HepG2 (cell line): ENCODE data around the gene OAT. TPM values are rescaled to one million over a fixed set of nuclear protein-coding genes. Genes with fewer than 3 reads are reported as not detected.

Source experiments
- ATAC-seq: fragments of 200-7000 bp; cut with Tn5 transposase; 3 replicates; pipeline ENCODE4 v1.9.1; 2020; ENCODE audit warnings: mild to moderate bottlenecking, moderate library complexity
- BruUV-seq: library from RNA; stranded (reverse); fragments of 400-500 nt; replicated peaks from 2 replicates; lab custom pipeline; 2021; lab: Mats Ljungman, UMichigan
- CTCF ChIA-PET: fragments of 300-600 bp; formaldehyde crosslinking; extraction: SDS; loops from one replicate; lab custom pipeline; 2021; ENCODE audit warnings: low total read pairs, inconsistent platforms, low intra/inter-chr PET ratio; lab: Yijun Ruan, JAX
- POLR2A ChIA-PET: fragments of 350-600 bp; sonication (Branson Sonifier 250); formaldehyde crosslinking; loops from one replicate; lab custom pipeline; 2020; ENCODE audit warnings: antibody characterized with exemption, inconsistent platforms; lab: Yijun Ruan, JAX
- DNase-seq: peaks from one replicate; pipeline ENCODE4 v3.0.0-alpha.2; 2015; ENCODE audit warnings: low spot score
- FAIRE-seq: peaks from 3 replicates; lab custom pipeline; 2011; peaks lifted over from hg19 to GRCh38; lab: Jason Lieb, UNC
- H2AFZ ChIP-seq: one replicate; pipeline ENCODE4 v1.6.1; 2011; ENCODE audit warnings: low read length, inconsistent platforms
- H3K27ac ChIP-seq: fragments of 300-600 bp; 3 replicates; pipeline ENCODE4 v1.8.0; 2011; ENCODE audit warnings: mixed run types, mild to moderate bottlenecking, mixed read lengths, low read length, inconsistent platforms; ENCODE audit not compliant: insufficient read depth; ENCODE audit errors: extremely low read length
- H3K27me3 ChIP-seq, 2 experiments: fragments of 200-600 bp in 1 of 2; 2 replicates in 1 of 2; 3 replicates in 1 of 2; pipeline versions ENCODE4 v1.6.0 to v1.8.0; 2011; ENCODE audit warnings: low read length in 2 of 2, mild to moderate bottlenecking in 2 of 2, moderate library complexity in 2 of 2, inconsistent platforms in 1 of 2; ENCODE audit not compliant: insufficient read depth in 2 of 2, control insufficient read depth in 1 of 2
- H3K36me3 ChIP-seq, 2 experiments: fragments of 200-600 bp in 1 of 2; replicated peaks in 1 of 2; 2 replicates in 1 of 2; 3 replicates in 1 of 2; pipeline versions ENCODE4 v1.5.1 to v1.8.0; 2011; ENCODE audit warnings: low read length in 2 of 2, inconsistent platforms in 1 of 2; ENCODE audit not compliant: insufficient read depth in 2 of 2, control insufficient read depth in 1 of 2
- H3K4me1 ChIP-seq: 2 replicates; pipeline ENCODE4 v1.5.1; 2012; ENCODE audit warnings: low read length, inconsistent platforms; ENCODE audit not compliant: insufficient read depth
- H3K4me2 ChIP-seq: 2 replicates; pipeline ENCODE4 v1.6.0; 2011; ENCODE audit warnings: low read depth, low read length, inconsistent platforms
- H3K4me3 ChIP-seq, 3 experiments: fragments of 200-600 bp in 1 of 3; sonication (generic), shearing (Covaris generic) in 1 of 3; replicated peaks in 1 of 3; 2 replicates each; pipeline ENCODE4 v1.5.1; 2011 to 2016; ENCODE audit warnings: low read length in 3 of 3, inconsistent platforms in 2 of 3, low read depth in 2 of 3, mild to moderate bottlenecking in 2 of 3, control low read depth in 1 of 3, mixed read lengths in 1 of 3; ENCODE audit not compliant: insufficient read depth in 1 of 3
- H3K79me2 ChIP-seq: one replicate; pipeline ENCODE4 v1.6.1; 2011; ENCODE audit warnings: low read length, inconsistent platforms; ENCODE audit not compliant: insufficient read depth
- H3K9ac ChIP-seq: 2 replicates; pipeline ENCODE4 v1.6.0; 2011; ENCODE audit warnings: mild to moderate bottlenecking, low read depth, low read length, inconsistent platforms; ENCODE audit not compliant: insufficient read depth
- H3K9me3 ChIP-seq: 2 replicates; pipeline ENCODE4 v1.5.1; 2012; ENCODE audit warnings: mild to moderate bottlenecking, low read length
- H4K20me1 ChIP-seq: 2 replicates; pipeline ENCODE4 v1.6.0; 2011; ENCODE audit warnings: inconsistent platforms, mild to moderate bottlenecking, low read length, moderate library complexity; ENCODE audit not compliant: insufficient read depth
- KDM2A ChIP-seq: sonication (generic); formaldehyde crosslinking; IDR thresholded peaks from 2 replicates; pipeline ENCODE4 v1.4.0; 2020; ENCODE audit warnings: low read depth, missing genetic modification reagents, borderline replicate concordance
- MAFF ChIP-seq: IDR thresholded peaks from 2 replicates; pipeline ENCODE4 v1.6.1; 2011; ENCODE audit warnings: low read depth, low read length, improper control_type of control experiment
- NCOA1 ChIP-seq: sonication (generic); formaldehyde crosslinking; IDR thresholded peaks from 2 replicates; pipeline ENCODE4 v1.9.0; 2021; ENCODE audit warnings: missing genetic modification reagents
- PLRG1 ChIP-seq: fragments of 450-650 bp; conservative IDR thresholded peaks from 2 replicates; pipeline ENCODE4 v1.6.1; 2016
- POLR2A ChIP-seq, 2 experiments: IDR thresholded peaks; 2 replicates each; pipeline ENCODE4 v1.6.1; 2011; ENCODE audit warnings: low read depth in 2 of 2, low read length in 2 of 2, mild to moderate bottlenecking in 1 of 2, moderate library complexity in 1 of 2; ENCODE audit not compliant: insufficient read depth in 1 of 2
- SIX4 ChIP-seq: sonication (generic); formaldehyde crosslinking; IDR thresholded peaks from 2 replicates; pipeline ENCODE4 v1.4.0; 2020; ENCODE audit warnings: missing genetic modification reagents
- SOX13 ChIP-seq, 3 experiments: fragments of 450-650 bp in 1 of 3; sonication (generic) in 1 of 3; formaldehyde crosslinking in 1 of 3; IDR thresholded peaks in 2 of 3; conservative IDR thresholded peaks in 1 of 3; 2 replicates each; pipeline versions ENCODE4 v1.5.0 to v1.6.1; 2016 to 2020; ENCODE audit warnings: antibody characterized with exemption in 1 of 3, mild to moderate bottlenecking in 1 of 3, missing compliant biosample characterization in 1 of 3, missing genetic modification reagents in 1 of 3, moderate library complexity in 1 of 3
- ZBTB7B ChIP-seq: sonication (generic); formaldehyde crosslinking; IDR thresholded peaks from 2 replicates; pipeline ENCODE4 v1.4.0; 2020; ENCODE audit warnings: missing genetic modification reagents
- ZNF317 ChIP-seq: sonication (generic); formaldehyde crosslinking; IDR thresholded peaks from 2 replicates; pipeline ENCODE4 v1.5.0; 2020; ENCODE audit warnings: mild to moderate bottlenecking, missing genetic modification reagents
- ZNF335 ChIP-seq: sonication (generic); formaldehyde crosslinking; IDR thresholded peaks from 2 replicates; pipeline ENCODE4 v1.4.0; 2020; ENCODE audit warnings: missing genetic modification reagents
- ZNF513 ChIP-seq: sonication (generic); formaldehyde crosslinking; conservative IDR thresholded peaks from 2 replicates; pipeline ENCODE4 v1.5.0; 2020; ENCODE audit warnings: missing genetic modification reagents
- ZNF558 ChIP-seq: sonication (generic); formaldehyde crosslinking; IDR thresholded peaks from 2 replicates; pipeline ENCODE4 v1.9.0; 2022; ENCODE audit warnings: mild to moderate bottlenecking, missing genetic modification reagents, borderline replicate concordance
- ZNF569 ChIP-seq: sonication (generic); formaldehyde crosslinking; IDR thresholded peaks from 2 replicates; pipeline ENCODE4 v1.5.0; 2020; ENCODE audit warnings: mild to moderate bottlenecking, missing genetic modification reagents, moderate library complexity, borderline replicate concordance
- ZNF766 ChIP-seq: sonication (generic); formaldehyde crosslinking; IDR thresholded peaks from 2 replicates; pipeline ENCODE4 v1.5.0; 2020; ENCODE audit warnings: missing genetic modification reagents, borderline replicate concordance
- ZNF891 ChIP-seq: sonication (generic); formaldehyde crosslinking; IDR thresholded peaks from 2 replicates; pipeline ENCODE4 v1.5.0; 2020; ENCODE audit warnings: mild to moderate bottlenecking, missing genetic modification reagents
- WGBS: methylation state at CpG from one replicate; pipeline ENCODE4 v1.1.6; 2017; ENCODE audit warnings: low lambda C conversion rate; 5-methylcytosine and 5-hydroxymethylcytosine counted together
- in situ Hi-C: cut with HindIII; loops from 2 replicates; pipeline ENCODE4 v1.10.0; 2017; ENCODE audit warnings: low pct_unique_long_range_greater_than_20kb; ENCODE audit not compliant: extremely low pct_ligation_motif_present
- intact Hi-C: fragments of 100-400 bp; cut with micrococcal nuclease; formaldehyde crosslinking; loops from one replicate; pipeline ENCODE4 v1.10.0; 2022; ENCODE audit not compliant: unreplicated experiment
- polyA plus RNA-seq, 8 experiments: library from polyadenylated mRNA; depleted of rRNA in 3 of 8; stranded (reverse) in 7 of 8; unstranded in 1 of 8; fragments of >200 nt; fragmentation: Illumina TruSeq in 4 of 8; extraction: Trizol in 4 of 8; gene quantifications; 2 replicates each; pipeline versions ENCODE4 v1.2.1 to v1.2.3, GENCODE V29; 2011 to 2016; ENCODE audit warnings: low read depth in 4 of 8, missing spikeins in 1 of 8, mixed read lengths in 1 of 8; ENCODE audit not compliant: insufficient read depth in 1 of 8
- total RNA-seq, 5 experiments: library from RNA; depleted of rRNA; stranded (reverse); fragments of >200 nt; fragmentation: Illumina TruSeq; extraction: Trizol; gene quantifications; 2 replicates each; pipeline ENCODE4 v1.2.3, GENCODE V29; 2016; ENCODE audit warnings: low read depth in 1 of 5
- TF ChIP-seq, protein P1 (sequence below): sonication (generic); formaldehyde crosslinking; conservative IDR thresholded peaks from 2 replicates; pipeline ENCODE4 v1.8.0; 2022; ENCODE audit warnings: missing genetic modification reagents
- TF ChIP-seq, protein P2 (sequence below): IDR thresholded peaks from 2 replicates; pipeline ENCODE4 v1.6.1; 2018; ENCODE audit warnings: missing genetic modification reagents

The OAT gene
- total and polyA plus RNA-seq, 2 of the 13 experiments (the other 11 are each of a cell fraction or from before 2014, with no cell fraction given): 87.8 to 96.7 TPM

- TF ChIP-seq NCOA1 (CRISPR knock-in tag): no peak
These were observed 30.3 kb downstream of the OAT start (continued) for GRCh38 chr10:124388476-124388822.

- no peak for ATAC-seq
- ChIA-PET POLR2A (no interaction called here), CTCF (no interaction called here)
- Histone ChIP-seq H3K36me3 (no peaks in the 10 kb centered on the region), H3K4me3 (no peak overlapping the region), H3K4me2 (no peak overlapping the region), H3K4me1 (peaks cover 18% of the 10 kb centered on the region; the same call in 1 of the 2 replicates), H2AFZ (no peak overlapping the region), H3K79me2 (no peaks in the 10 kb centered on the region), H3K9me3 (no peaks in the 10 kb centered on the region), H3K9ac (no peak overlapping the region), H4K20me1 (no peaks in the 10 kb centered on the region), H3K27me3 (peaks cover 3 to 39% of the 10 kb centered on the region in 2 experiments; a peak in 4 of 5 replicates), H3K27ac (no peak overlapping the region)
- no TSS peak for BruUV-seq
- 75% methylated on average over 3 of the region's 10 CpGs for WGBS
- intact Hi-C loops: loop anchor here (5.0 kb wide), 1 partner anchor 90 kb away; no protein-coding TSS in a partner anchor
- DNase-seq: no peak
- in situ Hi-C loops: loop anchor here (5.0 to 10.0 kb wide), 3 partner anchors 125 to 802 kb away; no protein-coding TSS in a partner anchor
- no peak for FAIRE-seq
- TF ChIP-seq SIX4: no peak
- no peak for TF ChIP-seq POLR2A (IDR thresholded peaks at IDR 0.05; ENCODE audit: insufficient read depth in 1 of 2, low read depth in 2 of 2, low read length in 2 of 2)
- TF ChIP-seq ZNF766 (CRISPR knock-in tag): no peak
- no peak for TF ChIP-seq ZNF513 (CRISPR knock-in tag)
- TF ChIP-seq, protein P1, sequence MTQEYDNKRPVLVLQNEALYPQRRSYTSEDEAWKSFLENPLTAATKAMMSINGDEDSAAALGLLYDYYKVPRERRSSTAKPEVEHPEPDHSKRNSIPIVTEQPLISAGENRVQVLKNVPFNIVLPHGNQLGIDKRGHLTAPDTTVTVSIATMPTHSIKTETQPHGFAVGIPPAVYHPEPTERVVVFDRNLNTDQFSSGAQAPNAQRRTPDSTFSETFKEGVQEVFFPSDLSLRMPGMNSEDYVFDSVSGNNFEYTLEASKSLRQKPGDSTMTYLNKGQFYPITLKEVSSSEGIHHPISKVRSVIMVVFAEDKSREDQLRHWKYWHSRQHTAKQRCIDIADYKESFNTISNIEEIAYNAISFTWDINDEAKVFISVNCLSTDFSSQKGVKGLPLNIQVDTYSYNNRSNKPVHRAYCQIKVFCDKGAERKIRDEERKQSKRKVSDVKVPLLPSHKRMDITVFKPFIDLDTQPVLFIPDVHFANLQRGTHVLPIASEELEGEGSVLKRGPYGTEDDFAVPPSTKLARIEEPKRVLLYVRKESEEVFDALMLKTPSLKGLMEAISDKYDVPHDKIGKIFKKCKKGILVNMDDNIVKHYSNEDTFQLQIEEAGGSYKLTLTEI (CRISPR knock-in tag): no peak
- no peak for TF ChIP-seq KDM2A (CRISPR knock-in tag)
- TF ChIP-seq MAFF: no peak
- no peak for TF ChIP-seq PLRG1
- TF ChIP-seq, protein P2, sequence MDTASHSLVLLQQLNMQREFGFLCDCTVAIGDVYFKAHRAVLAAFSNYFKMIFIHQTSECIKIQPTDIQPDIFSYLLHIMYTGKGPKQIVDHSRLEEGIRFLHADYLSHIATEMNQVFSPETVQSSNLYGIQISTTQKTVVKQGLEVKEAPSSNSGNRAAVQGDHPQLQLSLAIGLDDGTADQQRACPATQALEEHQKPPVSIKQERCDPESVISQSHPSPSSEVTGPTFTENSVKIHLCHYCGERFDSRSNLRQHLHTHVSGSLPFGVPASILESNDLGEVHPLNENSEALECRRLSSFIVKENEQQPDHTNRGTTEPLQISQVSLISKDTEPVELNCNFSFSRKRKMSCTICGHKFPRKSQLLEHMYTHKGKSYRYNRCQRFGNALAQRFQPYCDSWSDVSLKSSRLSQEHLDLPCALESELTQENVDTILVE (CRISPR knock-in tag): no peak
- no peak for TF ChIP-seq ZNF317 (CRISPR knock-in tag)
- no peak for TF ChIP-seq ZNF335 (CRISPR knock-in tag)
- TF ChIP-seq ZNF569 (CRISPR knock-in tag): no peak
- TF ChIP-seq ZNF558: no peak
- TF ChIP-seq ZBTB7B: no peak
- TF ChIP-seq SOX13 (IDR thresholded peaks at IDR 0.05): no peak
- TF ChIP-seq SOX13 (CRISPR knock-in tag; conservative IDR thresholded peaks at IDR 0.05 in 1 of 2, IDR thresholded peaks at IDR 0.05 in 1 of 2): no peak
- no peak for TF ChIP-seq ZNF891 (CRISPR knock-in tag)
These were observed 31.4 kb downstream of the OAT start for GRCh38 chr10:124387078-124387874.
